22Rv1 (cell line): ENCODE data around the gene MYL7.

Experiments
- H3K27ac ChIP-seq: fragments of 450-650 bp; 2 replicates; pipeline ENCODE4 v1.5.1; 2017
- ZFX ChIP-seq: fragments of 450-650 bp; IDR thresholded peaks from 2 replicates; pipeline ENCODE4 v1.6.1; 2017; ENCODE audit warnings: antibody characterized with exemption, borderline replicate concordance
- TF ChIP-seq, protein P1 (sequence below): fragments of 450-650 bp; IDR thresholded peaks from 2 replicates; pipeline ENCODE4 v1.5.1; 2017; ENCODE audit warnings: mild to moderate bottlenecking

Gene MYL7

DNA sequence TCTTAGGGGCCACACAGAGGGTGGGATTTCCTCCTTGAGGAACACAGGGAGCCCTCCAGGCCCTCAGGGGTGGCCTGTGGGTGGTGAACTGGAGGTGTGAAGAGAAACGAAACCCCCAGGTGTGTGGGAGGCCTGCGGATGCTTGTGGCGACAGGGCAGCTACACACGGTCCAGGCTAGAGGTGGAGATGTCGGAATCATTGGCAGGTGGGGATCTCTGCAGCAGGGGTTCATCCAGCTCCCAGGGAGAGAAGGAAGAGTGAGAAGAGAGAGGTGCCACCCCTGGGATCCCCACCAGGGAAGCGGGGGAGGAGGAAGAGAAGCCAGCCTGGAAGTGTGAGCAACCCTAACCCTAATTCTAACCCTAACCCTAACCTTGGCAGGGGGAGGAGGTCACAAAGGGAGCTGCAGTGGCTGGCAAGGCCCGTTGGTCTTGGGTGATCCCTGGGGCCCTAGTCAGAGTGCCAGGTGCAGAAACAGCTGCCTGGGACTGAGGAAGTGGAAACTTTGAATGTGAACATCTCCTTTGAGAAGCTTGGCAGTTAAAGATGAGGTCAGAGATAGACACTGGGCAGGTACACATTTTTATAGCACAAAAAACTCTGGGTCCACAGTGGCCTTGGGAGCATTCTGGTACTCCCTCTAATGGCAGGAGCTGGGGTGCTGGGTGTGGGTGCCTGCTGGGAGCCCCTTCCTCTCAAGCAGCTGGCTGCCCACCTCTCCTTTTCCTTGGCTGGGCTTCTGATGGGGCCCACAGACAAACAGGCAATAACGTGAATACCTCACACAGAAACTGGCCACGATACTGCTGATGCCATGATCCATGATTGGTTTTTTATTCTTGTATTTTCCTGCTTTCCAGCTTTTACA lies 43.8 kb downstream of the MYL7 start:
- H3K27ac ChIP-seq: no peak overlapping the region

DNA sequence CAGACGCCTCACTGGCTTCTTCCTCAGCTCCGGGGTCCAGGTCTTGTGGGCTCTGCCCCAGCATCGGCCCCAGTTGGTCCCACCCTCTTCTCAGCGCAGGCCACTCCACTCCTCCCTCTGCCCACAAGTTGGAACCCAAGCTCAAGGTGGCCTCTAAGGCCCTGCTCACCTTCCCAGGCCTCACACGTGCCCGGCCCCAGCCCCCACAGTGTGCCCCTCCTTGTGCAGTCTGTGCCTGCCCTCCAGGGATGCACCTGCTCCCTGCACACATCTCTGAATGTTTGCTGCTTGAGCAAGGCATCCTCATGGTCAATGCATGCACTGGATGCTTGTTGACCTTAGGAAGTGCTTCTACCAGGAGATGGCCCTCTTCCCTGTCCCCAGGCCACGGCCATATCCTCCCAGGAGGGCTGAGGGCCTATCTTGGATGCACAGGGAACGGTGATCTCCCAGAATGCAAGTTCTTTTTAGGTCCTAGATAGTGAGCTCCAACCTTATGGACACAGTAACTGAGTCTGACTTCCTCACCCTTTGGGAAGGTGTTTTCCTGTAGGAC lies 44.7 kb downstream of the MYL7 start:
- no peak overlapping the region for H3K27ac ChIP-seq
- TF ChIP-seq, protein P1, sequence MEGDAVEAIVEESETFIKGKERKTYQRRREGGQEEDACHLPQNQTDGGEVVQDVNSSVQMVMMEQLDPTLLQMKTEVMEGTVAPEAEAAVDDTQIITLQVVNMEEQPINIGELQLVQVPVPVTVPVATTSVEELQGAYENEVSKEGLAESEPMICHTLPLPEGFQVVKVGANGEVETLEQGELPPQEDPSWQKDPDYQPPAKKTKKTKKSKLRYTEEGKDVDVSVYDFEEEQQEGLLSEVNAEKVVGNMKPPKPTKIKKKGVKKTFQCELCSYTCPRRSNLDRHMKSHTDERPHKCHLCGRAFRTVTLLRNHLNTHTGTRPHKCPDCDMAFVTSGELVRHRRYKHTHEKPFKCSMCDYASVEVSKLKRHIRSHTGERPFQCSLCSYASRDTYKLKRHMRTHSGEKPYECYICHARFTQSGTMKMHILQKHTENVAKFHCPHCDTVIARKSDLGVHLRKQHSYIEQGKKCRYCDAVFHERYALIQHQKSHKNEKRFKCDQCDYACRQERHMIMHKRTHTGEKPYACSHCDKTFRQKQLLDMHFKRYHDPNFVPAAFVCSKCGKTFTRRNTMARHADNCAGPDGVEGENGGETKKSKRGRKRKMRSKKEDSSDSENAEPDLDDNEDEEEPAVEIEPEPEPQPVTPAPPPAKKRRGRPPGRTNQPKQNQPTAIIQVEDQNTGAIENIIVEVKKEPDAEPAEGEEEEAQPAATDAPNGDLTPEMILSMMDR: no peak
- TF ChIP-seq ZFX: no peak

More for the DNA sequence above, 43.8 kb downstream of the MYL7 start:
- TF ChIP-seq, protein P1: no peak
- TF ChIP-seq ZFX: no peak

DNA sequence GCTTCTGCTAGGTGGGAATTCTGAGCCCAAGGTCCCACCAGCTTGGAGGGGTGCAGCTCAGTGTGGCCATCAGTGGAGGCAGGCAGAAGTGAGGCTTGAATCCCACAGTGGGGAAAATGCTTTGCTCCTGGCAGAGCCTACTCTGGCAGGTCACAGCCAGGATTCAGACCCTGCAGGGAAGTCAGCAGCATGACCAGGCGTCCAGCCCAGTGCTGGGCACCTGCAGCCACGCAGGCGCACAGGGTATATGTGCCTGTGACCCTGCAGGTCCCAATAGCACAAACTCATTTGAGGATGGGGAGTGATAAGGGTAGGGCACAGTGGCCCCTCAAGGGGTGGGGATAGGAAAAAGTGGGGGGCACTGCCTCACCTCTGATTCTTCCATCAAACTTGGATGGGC lies 45.4 kb downstream of the MYL7 start:
- H3K27ac ChIP-seq: no peak overlapping the region
- TF ChIP-seq ZFX: no peak
- TF ChIP-seq, protein P1: no peak

DNA sequence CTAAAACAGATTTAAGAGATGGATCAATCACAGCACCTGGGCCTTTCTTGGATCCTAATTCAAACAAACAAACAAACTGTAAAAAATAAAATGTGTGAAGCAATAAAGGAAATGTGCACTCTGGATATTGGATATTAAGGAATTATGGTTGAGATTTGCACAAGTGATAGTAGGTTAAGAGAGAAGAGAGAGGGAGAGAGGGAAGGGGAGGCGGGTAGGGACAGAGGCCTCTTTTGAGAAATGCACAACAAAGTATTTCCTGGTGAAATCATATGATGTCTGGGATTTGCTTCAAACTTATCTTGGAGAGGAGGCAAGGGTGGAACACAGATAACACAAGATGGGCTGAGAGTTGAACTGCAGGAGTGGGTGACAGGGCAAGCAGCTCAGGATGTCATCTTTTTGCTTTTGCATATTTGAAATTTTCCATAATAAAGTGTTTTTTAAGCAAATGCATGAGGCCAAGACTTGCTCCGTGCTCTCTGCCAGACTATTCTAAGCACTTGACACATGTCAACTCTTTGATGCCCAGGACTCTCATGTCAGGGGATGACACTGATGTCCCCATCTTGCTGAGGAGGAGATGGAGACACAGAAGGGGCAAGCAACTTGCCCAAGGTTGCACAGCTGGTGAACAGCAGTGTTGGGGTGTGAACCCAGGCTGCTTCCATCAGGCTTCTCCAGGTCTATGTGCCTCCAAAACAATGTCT lies 46.1 kb downstream of the MYL7 start:
- H3K27ac ChIP-seq: no peak overlapping the region
- TF ChIP-seq ZFX: no peak
- TF ChIP-seq, protein P1: no peak

DNA sequence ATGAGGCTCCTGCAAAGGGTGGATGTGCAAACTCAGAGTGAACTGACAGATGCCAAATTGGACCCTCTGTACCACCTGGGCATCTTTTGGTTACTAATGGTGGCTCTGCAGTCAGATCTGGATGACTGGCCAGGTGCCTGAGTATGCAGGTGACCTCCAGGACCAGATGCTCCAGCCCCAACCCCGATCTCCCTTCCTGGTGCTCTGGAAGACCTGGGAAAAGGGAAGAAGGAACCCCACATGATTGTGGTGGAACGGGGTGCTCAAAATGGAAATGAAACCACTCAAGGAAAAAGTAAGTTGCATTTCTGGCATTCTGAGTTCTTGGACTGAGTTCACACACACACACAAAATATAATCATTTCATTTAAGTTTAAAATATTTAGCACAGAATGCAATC lies 46.8 kb downstream of the MYL7 start:
- no peak for TF ChIP-seq ZFX
- TF ChIP-seq, protein P1: no peak
- no peak overlapping the region for H3K27ac ChIP-seq

DNA sequence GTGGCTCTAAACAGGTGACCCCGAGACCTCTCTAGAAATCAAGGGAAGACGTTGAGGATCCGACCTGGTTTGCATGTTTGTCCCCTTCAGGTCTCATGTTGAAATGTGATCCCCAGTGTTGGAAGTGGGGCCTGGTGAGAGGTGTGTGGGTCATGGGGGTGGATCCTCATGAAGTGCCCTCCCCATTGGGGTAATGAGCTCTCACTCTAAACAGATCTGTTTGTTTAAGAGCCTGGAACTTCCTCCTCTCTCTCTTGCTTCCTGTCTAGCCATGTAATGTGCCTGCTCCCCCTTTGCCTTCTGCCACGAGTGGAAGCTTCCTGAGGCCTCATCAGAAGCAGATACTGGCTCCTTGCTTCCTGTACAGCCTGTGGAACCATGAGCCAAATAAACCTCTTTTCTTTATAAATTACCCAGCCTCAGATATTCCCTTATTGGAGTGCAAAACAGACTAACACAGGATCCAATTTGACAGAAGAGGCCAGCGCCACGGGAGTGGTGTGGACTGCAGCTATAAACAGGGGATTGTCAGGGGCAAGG lies 48.0 kb downstream of the MYL7 start:
- no peak overlapping the region for H3K27ac ChIP-seq

More for the DNA sequence above, 48.0 kb downstream of the MYL7 start:
- TF ChIP-seq ZFX: no peak
- TF ChIP-seq, protein P1: no peak
